ENCODE results near the gene ZDHHC12. TPM values are rescaled to one million over a fixed set of nuclear protein-coding genes. Genes with fewer than 3 reads are reported as not detected.
A peak's percentile ranks its signal among the peaks of the same experiment; 100 is the strongest.

Gene ZDHHC12
- total and polyA plus RNA-seq, 4 donors: 24.7 to 48.2 (median 30.3) TPM

DNA sequence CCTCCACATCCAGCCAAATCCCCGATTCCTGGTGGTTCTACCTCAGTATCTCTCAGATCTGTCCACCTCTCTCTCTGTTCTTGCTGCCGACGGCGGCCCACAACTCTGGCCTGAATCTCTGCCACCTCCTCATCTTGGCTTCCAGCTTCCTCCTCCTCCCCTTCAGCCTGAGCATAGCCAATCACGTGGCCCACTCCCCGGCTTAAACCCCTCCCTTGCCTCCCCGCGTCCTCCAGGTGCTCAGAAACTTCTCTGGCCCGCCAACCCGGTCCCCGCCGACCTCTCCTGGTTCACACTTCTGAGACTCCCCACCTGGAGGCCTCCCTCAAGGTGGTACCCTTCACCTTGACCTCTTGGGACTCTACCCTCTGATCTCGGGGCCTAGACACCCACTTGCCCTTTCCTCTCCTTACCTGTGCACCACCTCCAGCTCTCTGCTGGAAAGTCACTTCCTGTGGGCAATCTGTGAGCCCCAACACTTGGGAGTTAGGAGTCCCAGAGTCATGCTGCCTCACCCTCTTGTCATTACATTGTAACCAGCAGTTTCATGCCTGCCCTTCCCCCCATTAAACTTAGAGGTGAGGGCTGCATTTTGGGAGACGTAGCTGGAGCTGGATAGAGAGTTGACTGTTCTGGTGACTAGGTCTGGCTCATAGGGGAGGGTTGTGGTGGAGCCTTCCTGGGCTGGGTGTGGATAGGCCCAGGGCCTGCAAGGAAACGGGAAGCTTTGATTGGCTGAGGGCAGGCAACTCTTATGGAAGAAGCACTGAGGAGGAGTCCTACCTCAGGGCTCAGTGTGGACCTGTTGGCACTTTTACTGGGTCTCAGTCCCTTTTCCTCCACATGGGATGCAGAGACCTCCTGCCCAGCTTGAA, 39.4 kb downstream of the ZDHHC12 start:
- no peak for DNase-seq (ENCODE audit: low spot score)
- Histone ChIP-seq H3K4me3 (ENCODE audit: low read depth in 1 of 3, low read length in 3 of 3) (peak overlapping the region; percentile 61 to 77 (median 64)), H3K27ac (ENCODE audit: low read depth in 1 of 2, low read length in 2 of 2) (peak overlapping the region; percentile 49 to 79), H3K9me3 (ENCODE audit: control insufficient read depth in 4 of 4, low read length in 3 of 4) (no peaks in the 10 kb centered on the region), H3K9ac (ENCODE audit: low read depth in 1 of 2, low read length in 2 of 2) (peak overlapping the region; percentile 94 to 95), H3K4me1 (ENCODE audit: control insufficient read depth in 4 of 4, insufficient read depth in 4 of 4, low read length in 3 of 4) (peaks cover 0 to 38% (median 19%) of the 10 kb centered on the region in 4 donors), H3K27me3 (ENCODE audit: control insufficient read depth in 4 of 4, insufficient read depth in 4 of 4, low read length in 3 of 4) (no peaks in the 10 kb centered on the region), H3K36me3 (ENCODE audit: control insufficient read depth in 4 of 4, insufficient read depth in 3 of 4, low read depth in 1 of 4, low read length in 3 of 4) (no peaks in the 10 kb centered on the region)
- peak in 1 of 2 donors; percentile 13 for TF ChIP-seq RXRA (IDR thresholded peaks at IDR 0.05)
- TF ChIP-seq HNF4G (IDR thresholded peaks at IDR 0.05): no peak
- TF ChIP-seq EGR1 (IDR thresholded peaks at IDR 0.05; ENCODE audit: low read depth in 2 of 2): no peak
- TF ChIP-seq, protein P1, sequence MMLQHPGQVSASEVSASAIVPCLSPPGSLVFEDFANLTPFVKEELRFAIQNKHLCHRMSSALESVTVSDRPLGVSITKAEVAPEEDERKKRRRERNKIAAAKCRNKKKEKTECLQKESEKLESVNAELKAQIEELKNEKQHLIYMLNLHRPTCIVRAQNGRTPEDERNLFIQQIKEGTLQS (IDR thresholded peaks at IDR 0.05): no peak
- peak; percentile 27 for TF ChIP-seq NR2F2 (IDR thresholded peaks at IDR 0.05)
- TF ChIP-seq, protein P2, sequence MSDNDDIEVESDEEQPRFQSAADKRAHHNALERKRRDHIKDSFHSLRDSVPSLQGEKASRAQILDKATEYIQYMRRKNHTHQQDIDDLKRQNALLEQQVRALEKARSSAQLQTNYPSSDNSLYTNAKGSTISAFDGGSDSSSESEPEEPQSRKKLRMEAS (IDR thresholded peaks at IDR 0.05): peak; percentile 30
- TF ChIP-seq FOXA1 (IDR thresholded peaks at IDR 0.05): no peak
- TF ChIP-seq HNF4A (conservative IDR thresholded peaks at IDR 0.05): peak in 1 of 2 donors; percentile 15
- TF ChIP-seq, protein P3, sequence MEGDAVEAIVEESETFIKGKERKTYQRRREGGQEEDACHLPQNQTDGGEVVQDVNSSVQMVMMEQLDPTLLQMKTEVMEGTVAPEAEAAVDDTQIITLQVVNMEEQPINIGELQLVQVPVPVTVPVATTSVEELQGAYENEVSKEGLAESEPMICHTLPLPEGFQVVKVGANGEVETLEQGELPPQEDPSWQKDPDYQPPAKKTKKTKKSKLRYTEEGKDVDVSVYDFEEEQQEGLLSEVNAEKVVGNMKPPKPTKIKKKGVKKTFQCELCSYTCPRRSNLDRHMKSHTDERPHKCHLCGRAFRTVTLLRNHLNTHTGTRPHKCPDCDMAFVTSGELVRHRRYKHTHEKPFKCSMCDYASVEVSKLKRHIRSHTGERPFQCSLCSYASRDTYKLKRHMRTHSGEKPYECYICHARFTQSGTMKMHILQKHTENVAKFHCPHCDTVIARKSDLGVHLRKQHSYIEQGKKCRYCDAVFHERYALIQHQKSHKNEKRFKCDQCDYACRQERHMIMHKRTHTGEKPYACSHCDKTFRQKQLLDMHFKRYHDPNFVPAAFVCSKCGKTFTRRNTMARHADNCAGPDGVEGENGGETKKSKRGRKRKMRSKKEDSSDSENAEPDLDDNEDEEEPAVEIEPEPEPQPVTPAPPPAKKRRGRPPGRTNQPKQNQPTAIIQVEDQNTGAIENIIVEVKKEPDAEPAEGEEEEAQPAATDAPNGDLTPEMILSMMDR (IDR thresholded peaks at IDR 0.05; ENCODE audit: low read depth, low read length, missing input control): no peak
- TF ChIP-seq TAF1 (conservative IDR thresholded peaks at IDR 0.05): no peak
- TF ChIP-seq, protein P4, sequence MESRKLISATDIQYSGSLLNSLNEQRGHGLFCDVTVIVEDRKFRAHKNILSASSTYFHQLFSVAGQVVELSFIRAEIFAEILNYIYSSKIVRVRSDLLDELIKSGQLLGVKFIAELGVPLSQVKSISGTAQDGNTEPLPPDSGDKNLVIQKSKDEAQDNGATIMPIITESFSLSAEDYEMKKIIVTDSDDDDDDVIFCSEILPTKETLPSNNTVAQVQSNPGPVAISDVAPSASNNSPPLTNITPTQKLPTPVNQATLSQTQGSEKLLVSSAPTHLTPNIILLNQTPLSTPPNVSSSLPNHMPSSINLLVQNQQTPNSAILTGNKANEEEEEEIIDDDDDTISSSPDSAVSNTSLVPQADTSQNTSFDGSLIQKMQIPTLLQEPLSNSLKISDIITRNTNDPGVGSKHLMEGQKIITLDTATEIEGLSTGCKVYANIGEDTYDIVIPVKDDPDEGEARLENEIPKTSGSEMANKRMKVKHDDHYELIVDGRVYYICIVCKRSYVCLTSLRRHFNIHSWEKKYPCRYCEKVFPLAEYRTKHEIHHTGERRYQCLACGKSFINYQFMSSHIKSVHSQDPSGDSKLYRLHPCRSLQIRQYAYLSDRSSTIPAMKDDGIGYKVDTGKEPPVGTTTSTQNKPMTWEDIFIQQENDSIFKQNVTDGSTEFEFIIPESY (IDR thresholded peaks at IDR 0.05): no peak
- no peak for TF ChIP-seq JUND (IDR thresholded peaks at IDR 0.05)
- peak; percentile 27 for TF ChIP-seq SP1 (IDR thresholded peaks at IDR 0.05)
- TF ChIP-seq, protein P5, sequence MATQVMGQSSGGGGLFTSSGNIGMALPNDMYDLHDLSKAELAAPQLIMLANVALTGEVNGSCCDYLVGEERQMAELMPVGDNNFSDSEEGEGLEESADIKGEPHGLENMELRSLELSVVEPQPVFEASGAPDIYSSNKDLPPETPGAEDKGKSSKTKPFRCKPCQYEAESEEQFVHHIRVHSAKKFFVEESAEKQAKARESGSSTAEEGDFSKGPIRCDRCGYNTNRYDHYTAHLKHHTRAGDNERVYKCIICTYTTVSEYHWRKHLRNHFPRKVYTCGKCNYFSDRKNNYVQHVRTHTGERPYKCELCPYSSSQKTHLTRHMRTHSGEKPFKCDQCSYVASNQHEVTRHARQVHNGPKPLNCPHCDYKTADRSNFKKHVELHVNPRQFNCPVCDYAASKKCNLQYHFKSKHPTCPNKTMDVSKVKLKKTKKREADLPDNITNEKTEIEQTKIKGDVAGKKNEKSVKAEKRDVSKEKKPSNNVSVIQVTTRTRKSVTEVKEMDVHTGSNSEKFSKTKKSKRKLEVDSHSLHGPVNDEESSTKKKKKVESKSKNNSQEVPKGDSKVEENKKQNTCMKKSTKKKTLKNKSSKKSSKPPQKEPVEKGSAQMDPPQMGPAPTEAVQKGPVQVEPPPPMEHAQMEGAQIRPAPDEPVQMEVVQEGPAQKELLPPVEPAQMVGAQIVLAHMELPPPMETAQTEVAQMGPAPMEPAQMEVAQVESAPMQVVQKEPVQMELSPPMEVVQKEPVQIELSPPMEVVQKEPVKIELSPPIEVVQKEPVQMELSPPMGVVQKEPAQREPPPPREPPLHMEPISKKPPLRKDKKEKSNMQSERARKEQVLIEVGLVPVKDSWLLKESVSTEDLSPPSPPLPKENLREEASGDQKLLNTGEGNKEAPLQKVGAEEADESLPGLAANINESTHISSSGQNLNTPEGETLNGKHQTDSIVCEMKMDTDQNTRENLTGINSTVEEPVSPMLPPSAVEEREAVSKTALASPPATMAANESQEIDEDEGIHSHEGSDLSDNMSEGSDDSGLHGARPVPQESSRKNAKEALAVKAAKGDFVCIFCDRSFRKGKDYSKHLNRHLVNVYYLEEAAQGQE (IDR thresholded peaks at IDR 0.05): peak; percentile 55
- no peak for TF ChIP-seq FOXA2 (IDR thresholded peaks at IDR 0.05)
- TF ChIP-seq RAD21 (IDR thresholded peaks at IDR 0.05): no peak
- peak in 1 of 2 donors; percentile 24 for TF ChIP-seq GABPA (IDR thresholded peaks at IDR 0.05 in 1 of 2, conservative IDR thresholded peaks at IDR 0.05 in 1 of 2)
- peak; percentile 93 for TF ChIP-seq YY1 (IDR thresholded peaks at IDR 0.05)
- 15% methylated on average over 15 of the region's 15 CpGs for WGBS

Measured in liver (tissue), 9 donors.